Left cardiac atrium (tissue), 4 donors: ENCODE data around the gene SEMA3D. TPM values are rescaled to one million over a fixed set of nuclear protein-coding genes. Genes with fewer than 3 reads are reported as not detected.

ENCODE experiments used
- ATAC-seq, 2 donors: fragments of 200-7000 bp; cut with Tn5 transposase; one replicate each; pipeline ENCODE4 v1.9.1; 2020; ENCODE audit warnings: mild to moderate bottlenecking in 2 of 2, moderate library complexity in 2 of 2
- DNase-seq: peaks from one replicate; pipeline ENCODE4 v3.0.0-alpha.2; 2020
- intact Hi-C, 2 donors: fragments of 100-400 bp; cut with DNase I; formaldehyde crosslinking; loops; one replicate each; pipeline versions ENCODE4 v1.14.1 to v1.15.1; 2022 to 2023
- total RNA-seq, 2 donors: library from RNA; stranded (reverse); fragmentation: NEBNext Ultra II Directional; extraction: Animal tissue kit (Norgen Biotek cat#: 25700); gene quantifications; one replicate each; pipeline ENCODE4 v1.2.1, GENCODE V29; 2021
- donor health status: DM: no; HTN: yes; CAD: no.
- donor health status: DM: no; HTN: yes; CAD: no; lungs with severe emphysema.
- donor health status: DM: yes; HTN: yes; CAD: no.
- donor health status: Dilated cardiomyopathy.

SEMA3D gene
- total RNA-seq, 2 donors from 2014 or later = 1.1 to 1.7 TPM

DNA sequence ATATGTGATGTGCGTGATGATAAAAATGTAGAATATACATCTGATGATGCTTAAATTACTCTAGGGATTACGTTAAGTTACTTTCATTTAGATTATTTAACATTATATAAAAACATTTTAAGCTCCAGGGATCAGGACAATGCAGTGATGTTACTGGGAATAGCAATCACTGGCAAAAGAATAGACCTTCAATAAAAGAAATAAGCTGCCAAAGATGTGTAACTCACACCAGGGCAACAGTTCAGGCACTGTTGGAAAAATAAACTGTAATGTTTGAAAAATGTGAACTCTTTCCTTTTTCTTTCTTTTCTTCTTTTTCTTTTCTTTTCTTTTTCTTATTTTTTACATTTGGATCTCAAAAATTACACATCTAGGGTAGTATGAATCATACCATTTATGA, 131.7 kb downstream of the SEMA3D start:
- ATAC-seq (no peak), DNase-seq (no peak)
- intact Hi-C loops = no loop called here

DNA sequence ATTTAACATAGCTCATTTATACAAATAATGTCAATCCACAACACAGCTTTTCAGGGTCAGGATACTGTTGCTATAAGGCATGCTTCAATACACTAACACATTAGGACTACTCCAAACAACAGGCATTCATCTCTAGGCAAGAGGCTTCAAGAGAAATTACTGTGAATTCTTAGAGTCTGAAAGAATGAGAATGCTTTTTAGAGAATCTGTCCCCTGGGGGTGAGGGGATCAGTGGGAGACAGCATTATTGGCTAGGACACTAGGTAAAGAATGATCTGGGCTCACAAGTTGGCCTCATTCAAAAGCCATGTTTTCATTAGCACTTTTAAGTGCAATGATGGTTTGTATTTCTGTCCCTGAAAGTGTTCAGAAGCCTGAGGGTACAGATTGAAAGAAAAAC, 132.6 kb downstream of the SEMA3D start:
- no peak for DNase-seq
- intact Hi-C loops = no loop called here
- ATAC-seq = no peak

- no peak for ATAC-seq
- no peak for DNase-seq
- intact Hi-C loops = no loop called here
These were observed 134.0 kb downstream of the SEMA3D start for GRCh38 chr7:85052894-85053293.

DNA sequence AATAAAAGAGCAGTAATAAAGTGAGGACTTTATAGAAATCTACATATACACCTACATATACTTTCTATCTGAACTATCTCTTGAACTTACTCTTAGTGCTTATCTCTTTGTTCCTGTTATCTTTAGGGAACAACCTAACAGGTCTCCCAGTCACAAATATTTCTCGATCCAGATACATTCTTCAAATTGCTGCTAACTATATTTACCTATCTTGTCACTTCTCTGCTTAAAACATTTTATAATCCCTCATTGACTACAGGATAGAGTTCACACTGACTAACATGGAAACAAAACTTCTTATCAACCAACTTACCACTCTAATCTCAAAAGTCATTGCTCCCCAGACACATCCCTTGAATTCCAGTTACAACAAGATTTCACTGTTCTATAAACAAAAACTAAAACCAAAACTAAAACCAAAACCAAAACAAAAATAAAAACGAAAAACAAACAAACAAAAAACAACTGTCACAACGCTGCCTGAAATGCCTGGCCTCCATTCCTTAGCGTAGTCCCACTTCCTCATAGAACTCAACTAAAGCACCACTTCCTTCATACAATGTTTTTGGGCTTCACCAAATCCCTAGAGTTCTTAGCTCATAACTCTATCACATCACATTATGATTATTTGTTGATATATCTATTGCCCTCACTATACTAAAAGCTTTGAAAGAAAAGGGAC, 134.7 kb downstream of the SEMA3D start:
- intact Hi-C loops = no loop called here
- ATAC-seq (no peak), DNase-seq (no peak)

DNA sequence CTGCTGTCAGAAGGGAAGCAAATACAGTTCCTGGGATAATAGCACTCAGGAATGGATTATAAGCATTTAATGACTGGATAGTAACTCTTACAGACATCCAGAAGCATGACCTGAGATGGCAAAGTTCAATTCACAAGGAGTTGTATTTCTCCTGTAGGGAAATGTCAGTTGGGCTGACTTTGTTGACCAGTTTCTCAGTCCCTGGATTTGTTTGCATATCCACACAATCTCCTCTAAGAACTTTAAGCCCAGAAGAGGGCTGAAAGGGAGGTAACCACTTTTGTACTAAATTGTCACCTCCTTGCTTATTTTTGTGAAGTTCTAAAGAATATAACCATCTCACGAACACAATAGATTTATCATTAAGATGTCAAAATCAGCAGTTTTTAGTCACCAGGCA, 140.3 kb downstream of the SEMA3D start:
- intact Hi-C loops = loop anchor here (10.0 kb wide), 2 partner anchors 508 to 798 kb away; no protein-coding TSS in a partner anchor
- no peak for DNase-seq

GRCh38 chr7:85041605-85042216, 145.1 kb downstream of the SEMA3D start:
- ATAC-seq (peak; percentile 47 to 73), DNase-seq (peak; percentile 58)
- intact Hi-C loops = loop anchor here (5.0 to 10.0 kb wide), 3 partner anchors 511 to 803 kb away; no protein-coding TSS in a partner anchor

More for the DNA sequence above, 140.3 kb downstream of the SEMA3D start:
- ATAC-seq = no peak

- intact Hi-C loops = no loop called here
- ATAC-seq (no peak), DNase-seq (no peak)
These were observed 147.5 kb downstream of the SEMA3D start for GRCh38 chr7:85039196-85039923.

- DNase-seq = no peak
- ATAC-seq = no peak
- intact Hi-C loops = no loop called here
These were observed 148.4 kb downstream of the SEMA3D start for GRCh38 chr7:85038466-85038865.

DNA sequence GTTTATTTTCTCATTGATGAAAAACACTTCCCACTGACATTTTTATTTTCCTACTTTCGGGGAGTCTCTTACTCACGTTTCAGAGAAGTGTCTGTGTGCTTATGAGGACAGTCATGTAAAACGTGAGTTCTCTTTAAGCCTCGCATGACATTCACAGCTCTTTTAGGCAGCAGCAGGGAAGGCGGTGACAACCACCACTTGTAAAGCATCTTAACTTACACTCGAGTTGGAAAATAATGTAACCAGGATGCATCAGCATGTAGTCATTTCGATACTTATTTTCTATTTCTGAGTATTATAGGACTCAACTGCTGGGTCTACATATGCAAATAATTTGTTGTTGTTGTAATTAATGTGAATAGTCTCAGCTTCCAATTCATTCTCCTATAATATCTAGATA, 153.6 kb downstream of the SEMA3D start:
- DNase-seq (no peak), ATAC-seq (no peak)
- intact Hi-C loops = no loop called here

- DNase-seq (no peak), ATAC-seq (no peak)
- intact Hi-C loops = no loop called here
These were observed 155.4 kb downstream of the SEMA3D start for GRCh38 chr7:85031475-85031874.

DNA sequence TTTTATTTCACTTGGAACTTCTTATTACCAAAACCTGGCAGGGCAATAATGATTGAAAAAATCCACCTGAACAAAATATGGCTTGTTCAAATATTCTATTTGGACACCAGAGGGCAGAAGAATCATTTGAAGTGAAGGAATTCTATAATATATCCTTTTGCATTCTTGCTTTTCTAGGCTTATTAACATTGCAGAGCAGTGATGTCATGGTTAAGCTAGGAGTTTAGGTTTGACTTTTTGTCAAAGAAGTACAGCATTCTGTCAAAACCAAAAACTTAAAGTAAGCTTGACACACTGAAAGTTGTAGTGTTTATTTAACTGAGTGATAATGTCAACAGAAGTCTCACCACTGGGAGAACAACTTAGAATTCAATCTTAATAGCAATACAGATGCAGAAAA, 156.0 kb downstream of the SEMA3D start:
- DNase-seq (no peak), ATAC-seq (no peak)
- intact Hi-C loops = no loop called here

- peak; percentile 72 for DNase-seq
- intact Hi-C loops = loop anchor here (2.0 to 10.0 kb wide), 2 partner anchors 1089 to 1091 kb away; no protein-coding TSS in a partner anchor
- peak; percentile 89 to 98 for ATAC-seq
These were observed 161.5 kb downstream of the SEMA3D start for GRCh38 chr7:85025312-85025756.

- intact Hi-C loops = loop anchor here (1.0 to 10.0 kb wide), 4 partner anchors 407 to 1089 kb away; no protein-coding TSS in a partner anchor
These were observed 162.9 kb downstream of the SEMA3D start for GRCh38 chr7:85023916-85024315.

GRCh38 chr7:85023066-85023712, 163.7 kb downstream of the SEMA3D start:
- ATAC-seq = no peak
- intact Hi-C loops = loop anchor here (1.0 to 10.0 kb wide), 3 partner anchors 406 to 1088 kb away; no protein-coding TSS in a partner anchor
- no peak for DNase-seq

More at GRCh38 chr7:85023916-85024315, 162.9 kb downstream of the SEMA3D start:
- no peak for ATAC-seq
- no peak for DNase-seq

DNA sequence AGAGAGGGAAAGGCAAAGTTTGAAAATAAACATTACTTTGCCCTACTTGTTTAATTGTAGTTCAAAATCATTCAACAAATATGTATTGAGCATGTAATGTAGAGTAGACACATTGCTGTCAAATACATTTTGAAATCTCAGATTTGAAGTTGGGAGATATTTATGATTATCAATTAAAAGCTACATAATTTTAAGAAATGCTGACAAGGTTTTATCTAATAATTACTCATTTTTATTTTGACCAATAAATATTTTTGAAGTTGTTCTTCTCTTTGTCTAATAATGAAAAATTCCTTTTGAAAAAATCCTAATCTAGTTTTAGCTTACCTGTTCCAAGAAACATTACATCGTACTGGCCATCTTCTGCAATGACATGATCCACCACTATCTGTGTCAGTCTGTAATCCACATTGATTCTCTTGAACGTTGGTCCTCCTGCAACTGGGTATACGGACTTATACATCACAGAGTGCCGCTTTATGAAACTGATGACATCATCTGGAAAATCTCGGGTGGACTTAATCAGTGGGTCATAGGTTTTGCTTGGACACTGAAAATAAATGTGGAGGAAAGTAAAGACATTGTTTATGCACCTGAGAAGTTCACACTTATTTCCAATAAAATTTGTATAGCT, 164.7 kb downstream of the SEMA3D start:
- intact Hi-C loops = loop anchor here (5.0 to 10.0 kb wide), 2 partner anchors 405 to 1087 kb away; no protein-coding TSS in a partner anchor
- ATAC-seq (no peak), DNase-seq (no peak)

DNA sequence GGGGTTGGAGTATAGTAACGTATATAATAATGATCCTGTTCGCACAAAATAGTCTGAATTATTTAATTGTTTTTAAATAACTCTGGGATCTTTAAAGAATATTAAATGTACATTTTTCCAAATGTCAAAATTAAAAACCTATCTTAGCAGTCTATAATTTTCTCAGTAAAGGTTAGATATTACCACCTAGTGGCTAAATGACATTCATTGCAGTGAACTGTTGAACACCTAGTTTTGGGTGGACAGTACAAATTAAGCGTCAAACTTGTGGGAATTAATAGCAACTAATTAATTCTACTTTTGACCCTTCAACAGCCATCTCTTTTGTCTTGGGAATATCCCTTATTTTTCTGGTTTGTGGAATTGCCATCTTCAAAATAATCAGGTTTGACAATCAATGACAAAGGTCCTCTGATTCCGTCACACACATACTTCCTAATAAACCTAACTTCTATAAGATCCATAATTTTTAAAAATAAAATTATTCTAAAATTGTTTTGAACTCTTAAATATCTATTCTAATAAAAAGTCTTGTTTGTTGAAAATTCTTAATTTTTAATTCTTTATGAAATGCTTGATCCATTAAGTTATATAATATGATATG, 165.7 kb downstream of the SEMA3D start:
- no peak for ATAC-seq
- no peak for DNase-seq
- intact Hi-C loops = loop anchor here (5.0 to 10.0 kb wide), 2 partner anchors 404 to 1086 kb away; no protein-coding TSS in a partner anchor

GRCh38 chr7:85019778-85020177, 167.1 kb downstream of the SEMA3D start:
- DNase-seq (no peak), ATAC-seq (no peak)
- intact Hi-C loops = loop anchor here (5.0 to 10.0 kb wide), 2 partner anchors 402 to 1085 kb away; no protein-coding TSS in a partner anchor

- intact Hi-C loops = no loop called here
- DNase-seq (no peak), ATAC-seq (no peak)
These were observed 167.7 kb downstream of the SEMA3D start for GRCh38 chr7:85019176-85019575.
